ENCODE data around the gene UVRAG.

The UVRAG gene

GRCh38 chr11:75849894-75850293, 34.9 kb downstream of the UVRAG start:
- no peaks in the 10 kb centered on the region for H3K36me3 ChIP-seq (ENCODE audit: control insufficient read depth in 2 of 2, insufficient read depth in 1 of 2, low read length in 2 of 2)
- no peaks in the 10 kb centered on the region for H3K9me3 ChIP-seq (ENCODE audit: control insufficient read depth, insufficient read depth, low read depth, low read length)
- H3K4me1 ChIP-seq (ENCODE audit: control insufficient read depth, insufficient read depth, low read length), result no peaks in the 10 kb centered on the region
- no peak overlapping the region for H3K4me3 ChIP-seq (ENCODE audit: low read depth, low read length)
- CTCF ChIA-PET, result no interaction called here
- H3K27ac ChIP-seq (ENCODE audit: extremely low read depth, low read depth, low read length), result no peak overlapping the region
- TF ChIP-seq SP2 (tag by site-specific recombination; IDR thresholded peaks at IDR 0.05) (peak; percentile 29; the same call in 1 of the 2 replicates), ZNF518A (tag by site-specific recombination; conservative IDR thresholded peaks at IDR 0.05; ENCODE audit: low read depth) (no peak), HOXD13 (CRISPR knock-in tag; IDR thresholded peaks at IDR 0.05; ENCODE audit: borderline replicate concordance) (no peak)
- POLR2A ChIA-PET, result no interaction called here

- Histone ChIP-seq H3K36me3 (ENCODE audit: control insufficient read depth in 2 of 2, insufficient read depth in 1 of 2, low read length in 2 of 2) (no peaks in the 10 kb centered on the region), H3K9me3 (ENCODE audit: control insufficient read depth, insufficient read depth, low read depth, low read length) (no peaks in the 10 kb centered on the region), H3K4me3 (ENCODE audit: low read depth, low read length) (no peak overlapping the region), H3K27ac (ENCODE audit: extremely low read depth, low read depth, low read length) (no peak overlapping the region), H3K4me1 (ENCODE audit: control insufficient read depth, insufficient read depth, low read length) (no peaks in the 10 kb centered on the region)
- ChIA-PET CTCF (interaction anchor here (0.6 to 0.9 kb wide), 2 partner anchors 38 to 464 kb away, joined by 3 to 4 read pairs; no protein-coding TSS in a partner anchor), POLR2A (no interaction called here)
- TF ChIP-seq ZNF292 (tag by site-specific recombination; IDR thresholded peaks at IDR 0.05; ENCODE audit: borderline replicate concordance, low read depth) (no peak), PRDM1 (tag by site-specific recombination; IDR thresholded peaks at IDR 0.05) (0 out of 2 replicates have a peak, but pooled peaks have one; percentile 34)
Measured at GRCh38 chr11:75850787-75851186, 35.8 kb downstream of the UVRAG start.

GRCh38 chr11:75851203-75851602, 36.2 kb downstream of the UVRAG start:
- Histone ChIP-seq H3K36me3 (ENCODE audit: control insufficient read depth in 2 of 2, insufficient read depth in 1 of 2, low read length in 2 of 2) (no peaks in the 10 kb centered on the region), H3K9me3 (ENCODE audit: control insufficient read depth, insufficient read depth, low read depth, low read length) (no peaks in the 10 kb centered on the region), H3K4me3 (ENCODE audit: low read depth, low read length) (no peak overlapping the region), H3K27ac (ENCODE audit: extremely low read depth, low read depth, low read length) (no peak overlapping the region), H3K4me1 (ENCODE audit: control insufficient read depth, insufficient read depth, low read length) (no peaks in the 10 kb centered on the region)
- POLR2A ChIA-PET, result no interaction called here
- CTCF ChIA-PET, result interaction anchor here (0.9 kb wide), 1 partner anchor 38 kb away, joined by 3 read pairs; no protein-coding TSS in a partner anchor
- TF ChIP-seq ZNF521 (tag by site-specific recombination; IDR thresholded peaks at IDR 0.05), result no peak
- no peak for TF ChIP-seq ZBTB11 (tag by site-specific recombination; conservative IDR thresholded peaks at IDR 0.05; ENCODE audit: low read depth)
- TF ChIP-seq MYNN (tag by site-specific recombination; IDR thresholded peaks at IDR 0.05; ENCODE audit: borderline replicate concordance), result no peak

- Histone ChIP-seq H3K27ac (ENCODE audit: extremely low read depth, low read depth, low read length) (no peak overlapping the region), H3K4me3 (ENCODE audit: low read depth, low read length) (no peak overlapping the region), H3K4me1 (ENCODE audit: control insufficient read depth, insufficient read depth, low read length) (no peaks in the 10 kb centered on the region), H3K36me3 (ENCODE audit: control insufficient read depth in 2 of 2, insufficient read depth in 1 of 2, low read length in 2 of 2) (no peaks in the 10 kb centered on the region), H3K9me3 (ENCODE audit: control insufficient read depth, insufficient read depth, low read depth, low read length) (no peaks in the 10 kb centered on the region)
- ChIA-PET POLR2A (no interaction called here), CTCF (no interaction called here)
- peak; percentile 83 for TF ChIP-seq ATF2 (tag by site-specific recombination; IDR thresholded peaks at IDR 0.05; ENCODE audit: low read depth)
- TF ChIP-seq OSR2 (tag by site-specific recombination; IDR thresholded peaks at IDR 0.05), result peak; percentile 35; the same call in 1 of the 2 replicates
- TF ChIP-seq, protein P1, sequence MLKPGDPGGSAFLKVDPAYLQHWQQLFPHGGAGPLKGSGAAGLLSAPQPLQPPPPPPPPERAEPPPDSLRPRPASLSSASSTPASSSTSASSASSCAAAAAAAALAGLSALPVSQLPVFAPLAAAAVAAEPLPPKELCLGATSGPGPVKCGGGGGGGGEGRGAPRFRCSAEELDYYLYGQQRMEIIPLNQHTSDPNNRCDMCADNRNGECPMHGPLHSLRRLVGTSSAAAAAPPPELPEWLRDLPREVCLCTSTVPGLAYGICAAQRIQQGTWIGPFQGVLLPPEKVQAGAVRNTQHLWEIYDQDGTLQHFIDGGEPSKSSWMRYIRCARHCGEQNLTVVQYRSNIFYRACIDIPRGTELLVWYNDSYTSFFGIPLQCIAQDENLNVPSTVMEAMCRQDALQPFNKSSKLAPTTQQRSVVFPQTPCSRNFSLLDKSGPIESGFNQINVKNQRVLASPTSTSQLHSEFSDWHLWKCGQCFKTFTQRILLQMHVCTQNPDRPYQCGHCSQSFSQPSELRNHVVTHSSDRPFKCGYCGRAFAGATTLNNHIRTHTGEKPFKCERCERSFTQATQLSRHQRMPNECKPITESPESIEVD (tag by site-specific recombination; IDR thresholded peaks at IDR 0.05), result peak; percentile 69
- TF ChIP-seq GFI1B (tag by site-specific recombination; IDR thresholded peaks at IDR 0.05), result 0 out of 2 replicates have a peak, but pooled peaks have one; percentile 27
- TF ChIP-seq WT1 (tag by site-specific recombination; IDR thresholded peaks at IDR 0.05), result no peak
- TF ChIP-seq ZNF768 (tag by site-specific recombination; IDR thresholded peaks at IDR 0.05), result no peak
- TF ChIP-seq ZNF366 (tag by site-specific recombination; conservative IDR thresholded peaks at IDR 0.05), result peak; percentile 42; the same call in 1 of the 2 replicates
Measured at GRCh38 chr11:75852406-75853017, 37.5 kb downstream of the UVRAG start.

Data from HEK293 (cell line).